Measurements from ENCODE around the gene MNAT1.

Gene MNAT1

DNA sequence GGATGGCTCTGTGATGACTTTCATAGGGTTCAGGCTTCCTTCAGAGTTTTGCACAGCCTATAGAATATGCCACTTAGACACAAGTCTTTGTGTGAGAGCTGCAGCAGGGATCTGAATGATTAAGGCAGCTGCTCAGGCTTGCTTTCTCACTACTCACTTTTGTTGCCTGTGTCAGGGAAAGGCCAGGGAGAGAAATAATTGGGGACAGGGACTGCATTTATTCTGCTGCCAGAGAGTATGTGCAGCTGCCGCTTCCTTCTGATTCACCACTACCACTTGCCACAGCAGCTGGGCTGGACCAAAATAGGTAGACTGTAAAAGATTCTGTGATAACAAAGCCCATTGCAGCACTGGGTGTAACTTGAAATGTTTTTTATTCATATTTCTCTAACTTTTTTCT is 196.7 kb downstream of the MNAT1 start:
- TF ChIP-seq, protein P1, sequence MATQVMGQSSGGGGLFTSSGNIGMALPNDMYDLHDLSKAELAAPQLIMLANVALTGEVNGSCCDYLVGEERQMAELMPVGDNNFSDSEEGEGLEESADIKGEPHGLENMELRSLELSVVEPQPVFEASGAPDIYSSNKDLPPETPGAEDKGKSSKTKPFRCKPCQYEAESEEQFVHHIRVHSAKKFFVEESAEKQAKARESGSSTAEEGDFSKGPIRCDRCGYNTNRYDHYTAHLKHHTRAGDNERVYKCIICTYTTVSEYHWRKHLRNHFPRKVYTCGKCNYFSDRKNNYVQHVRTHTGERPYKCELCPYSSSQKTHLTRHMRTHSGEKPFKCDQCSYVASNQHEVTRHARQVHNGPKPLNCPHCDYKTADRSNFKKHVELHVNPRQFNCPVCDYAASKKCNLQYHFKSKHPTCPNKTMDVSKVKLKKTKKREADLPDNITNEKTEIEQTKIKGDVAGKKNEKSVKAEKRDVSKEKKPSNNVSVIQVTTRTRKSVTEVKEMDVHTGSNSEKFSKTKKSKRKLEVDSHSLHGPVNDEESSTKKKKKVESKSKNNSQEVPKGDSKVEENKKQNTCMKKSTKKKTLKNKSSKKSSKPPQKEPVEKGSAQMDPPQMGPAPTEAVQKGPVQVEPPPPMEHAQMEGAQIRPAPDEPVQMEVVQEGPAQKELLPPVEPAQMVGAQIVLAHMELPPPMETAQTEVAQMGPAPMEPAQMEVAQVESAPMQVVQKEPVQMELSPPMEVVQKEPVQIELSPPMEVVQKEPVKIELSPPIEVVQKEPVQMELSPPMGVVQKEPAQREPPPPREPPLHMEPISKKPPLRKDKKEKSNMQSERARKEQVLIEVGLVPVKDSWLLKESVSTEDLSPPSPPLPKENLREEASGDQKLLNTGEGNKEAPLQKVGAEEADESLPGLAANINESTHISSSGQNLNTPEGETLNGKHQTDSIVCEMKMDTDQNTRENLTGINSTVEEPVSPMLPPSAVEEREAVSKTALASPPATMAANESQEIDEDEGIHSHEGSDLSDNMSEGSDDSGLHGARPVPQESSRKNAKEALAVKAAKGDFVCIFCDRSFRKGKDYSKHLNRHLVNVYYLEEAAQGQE (IDR thresholded peaks at IDR 0.05; ENCODE audit: insufficient read depth in 1 of 2, low read depth in 2 of 2, low read length in 2 of 2), result no peak
- TF ChIP-seq FOXP2 (optimal IDR thresholded peaks at IDR 0.05; ENCODE audit: borderline replicate concordance, extremely low read depth, extremely low read length, insufficient read depth) (no peak), TAF1 (IDR thresholded peaks at IDR 0.05; ENCODE audit: borderline replicate concordance, insufficient read depth, low read length) (no peak), POLR2AphosphoS5 (IDR thresholded peaks at IDR 0.05; ENCODE audit: low read depth, low read length) (no peak)

DNA sequence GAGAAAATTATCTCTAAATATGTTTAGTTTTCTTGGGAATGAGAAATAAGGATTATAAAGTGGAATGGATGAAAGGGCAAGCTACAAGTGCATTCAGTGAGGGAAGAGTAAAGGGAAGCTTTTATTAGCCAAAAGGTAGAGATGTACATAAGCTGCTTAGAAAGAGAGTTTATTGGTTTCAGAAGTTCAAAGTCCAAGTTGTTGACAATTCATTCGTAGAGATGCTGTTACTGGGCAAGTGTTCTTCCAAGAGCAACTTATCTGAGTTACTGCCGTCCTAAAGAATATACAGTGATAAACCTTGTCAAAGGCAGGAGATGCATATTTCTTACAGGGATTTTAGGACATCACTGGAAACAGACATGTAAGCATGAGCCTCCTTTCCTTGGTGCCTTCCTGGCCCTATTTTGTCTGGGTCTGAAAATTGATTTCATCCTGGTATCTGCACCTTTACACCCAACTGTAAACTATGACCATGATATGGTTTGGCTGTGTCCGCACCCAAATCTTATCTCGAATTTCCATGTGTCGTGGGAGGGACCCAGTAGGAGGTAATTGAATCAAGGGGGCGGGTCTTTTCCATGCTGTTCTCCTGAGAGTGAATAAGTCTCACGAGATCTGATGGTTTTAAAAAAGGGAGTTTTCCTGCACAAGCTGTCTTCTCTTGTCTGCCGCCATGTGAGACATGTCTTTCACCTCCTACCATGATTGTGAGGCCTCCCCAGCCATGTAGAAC is 199.5 kb downstream of the MNAT1 start:
- TF ChIP-seq SIN3A (IDR thresholded peaks at IDR 0.05; ENCODE audit: borderline replicate concordance, insufficient read depth, low read length), result no peak
- no peak for TF ChIP-seq FOXP2 (optimal IDR thresholded peaks at IDR 0.05; ENCODE audit: borderline replicate concordance, extremely low read depth, extremely low read length, insufficient read depth)
- TF ChIP-seq, protein P1 (IDR thresholded peaks at IDR 0.05; ENCODE audit: insufficient read depth in 1 of 2, low read depth in 2 of 2, low read length in 2 of 2), result no peak
- TF ChIP-seq POLR2AphosphoS5 (IDR thresholded peaks at IDR 0.05; ENCODE audit: low read depth, low read length), result no peak
- TF ChIP-seq TAF1 (IDR thresholded peaks at IDR 0.05; ENCODE audit: borderline replicate concordance, insufficient read depth, low read length), result no peak

DNA sequence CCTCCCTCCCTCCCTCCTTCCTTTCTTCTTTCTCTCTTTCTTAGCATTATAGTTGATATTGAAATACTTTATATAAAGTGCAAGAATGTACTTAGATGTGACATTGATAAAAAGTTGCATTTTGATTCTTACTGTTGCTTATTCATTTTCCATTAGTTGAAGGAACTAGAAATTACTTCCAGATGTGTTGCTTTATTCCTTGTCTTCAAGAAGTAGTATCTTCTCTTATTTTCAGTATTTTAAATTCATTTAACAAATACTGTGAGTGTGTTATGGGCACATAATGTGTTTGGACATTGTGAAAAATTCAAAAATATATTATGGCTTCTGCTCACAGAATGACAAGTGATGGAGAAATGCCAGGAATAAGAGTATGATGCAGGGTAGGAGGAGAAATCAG is 200.8 kb downstream of the MNAT1 start:
- TF ChIP-seq SIN3A (IDR thresholded peaks at IDR 0.05; ENCODE audit: borderline replicate concordance, insufficient read depth, low read length) (no peak), POLR2AphosphoS5 (IDR thresholded peaks at IDR 0.05; ENCODE audit: low read depth, low read length) (no peak)

DNA sequence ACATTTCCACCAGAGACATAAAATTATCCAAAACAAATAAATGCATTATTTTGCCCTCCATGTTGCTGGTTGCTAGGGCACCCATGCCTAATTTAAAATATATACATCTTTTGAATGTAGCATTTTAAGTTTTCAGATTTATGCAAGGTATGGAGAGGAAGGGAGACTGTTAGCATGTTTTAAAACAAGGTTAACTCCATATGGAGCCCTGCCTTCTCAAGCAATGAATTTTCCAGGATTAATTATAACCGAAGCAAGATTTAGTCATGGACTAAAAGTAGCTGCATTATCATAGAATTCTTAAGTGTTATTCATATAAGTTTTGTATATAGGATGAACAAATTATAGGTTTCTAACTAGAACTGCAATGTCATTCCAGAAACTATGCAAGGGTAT is 209.1 kb downstream of the MNAT1 start:
- no peak for TF ChIP-seq TAF1 (IDR thresholded peaks at IDR 0.05; ENCODE audit: borderline replicate concordance, insufficient read depth, low read length)
- no peak for TF ChIP-seq POLR2AphosphoS5 (IDR thresholded peaks at IDR 0.05; ENCODE audit: low read depth, low read length)
- TF ChIP-seq SIN3A (IDR thresholded peaks at IDR 0.05; ENCODE audit: borderline replicate concordance, insufficient read depth, low read length), result no peak
- no peak for TF ChIP-seq FOXP2 (optimal IDR thresholded peaks at IDR 0.05; ENCODE audit: borderline replicate concordance, extremely low read depth, extremely low read length, insufficient read depth)
- TF ChIP-seq, protein P1 (IDR thresholded peaks at IDR 0.05; ENCODE audit: insufficient read depth in 1 of 2, low read depth in 2 of 2, low read length in 2 of 2), result no peak

DNA sequence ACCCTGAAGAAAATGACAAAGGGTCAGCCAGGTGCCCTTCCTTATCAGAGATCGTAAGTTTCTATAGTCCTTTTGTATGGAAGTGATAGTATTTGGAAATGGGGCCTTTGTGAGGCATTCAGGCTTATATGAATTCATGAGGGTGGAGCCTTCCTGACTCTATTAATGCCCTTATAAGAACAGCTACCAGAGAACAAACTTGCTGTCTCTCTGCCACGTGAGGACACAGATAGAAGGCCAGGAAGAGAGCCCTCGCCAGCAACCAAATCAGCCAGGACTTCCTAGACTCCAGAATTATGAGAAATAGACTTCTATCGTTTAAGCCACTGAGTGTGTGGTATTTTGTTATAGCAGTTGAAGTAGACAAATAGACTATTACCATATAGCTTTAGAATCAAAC is 209.6 kb downstream of the MNAT1 start:
- TF ChIP-seq SIN3A (IDR thresholded peaks at IDR 0.05; ENCODE audit: borderline replicate concordance, insufficient read depth, low read length) (no peak), TAF1 (IDR thresholded peaks at IDR 0.05; ENCODE audit: borderline replicate concordance, insufficient read depth, low read length) (no peak), POLR2AphosphoS5 (IDR thresholded peaks at IDR 0.05; ENCODE audit: low read depth, low read length) (no peak), FOXP2 (optimal IDR thresholded peaks at IDR 0.05; ENCODE audit: borderline replicate concordance, extremely low read depth, extremely low read length, insufficient read depth) (no peak)
- TF ChIP-seq, protein P1 (IDR thresholded peaks at IDR 0.05; ENCODE audit: insufficient read depth in 1 of 2, low read depth in 2 of 2, low read length in 2 of 2), result no peak
